ENCODE measurements around the gene DNASE1L3. TPM values are rescaled to one million over a fixed set of nuclear protein-coding genes. Genes with fewer than 3 reads are reported as not detected.

DNASE1L3 gene
- total and polyA plus RNA-seq, 11 donors, result 0.44 to 4.1 (median 1.2) TPM

DNA sequence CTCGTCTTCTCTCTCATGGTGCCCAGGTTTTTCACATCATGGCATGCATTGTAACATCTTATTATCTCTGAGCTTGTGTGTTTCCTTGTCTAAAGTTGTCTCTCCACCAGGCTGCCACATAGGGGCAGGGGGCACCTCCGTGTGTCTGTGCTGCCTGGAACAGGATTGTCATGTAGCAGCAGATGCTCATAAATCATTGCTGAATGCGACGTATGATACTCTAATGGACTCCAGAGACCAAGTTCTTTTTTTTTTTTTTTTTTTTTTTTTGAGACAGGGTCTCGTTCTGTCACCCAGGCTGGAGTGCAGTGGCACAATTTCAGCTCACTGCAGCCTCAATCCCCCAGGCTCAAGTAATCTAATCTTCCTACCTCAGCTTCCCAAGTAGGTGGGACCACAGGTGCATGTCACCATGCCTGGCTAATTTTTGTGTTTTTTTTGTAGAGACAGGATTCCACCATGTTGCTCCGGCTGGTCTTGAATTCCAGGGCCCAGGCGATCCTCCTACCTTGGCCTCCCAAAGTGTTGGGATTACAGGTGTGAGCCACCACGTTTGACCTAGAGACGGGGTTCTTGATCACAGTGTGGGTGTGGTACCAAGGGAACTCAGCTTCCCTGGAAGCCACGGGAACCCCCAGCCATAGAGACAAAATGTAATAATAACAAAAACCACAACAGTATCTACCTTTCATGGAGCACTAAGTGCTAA lies 4.7 kb upstream of the DNASE1L3 start:
- Histone ChIP-seq H3K4me3 (no peak overlapping the region), H3K9me3 (no peaks in the 10 kb centered on the region), H3K27me3 (no peaks in the 10 kb centered on the region), H3K4me1 (peaks cover 0 to 43% (median 12%) of the 10 kb centered on the region in 12 donors), H3K36me3 (no peaks in the 10 kb centered on the region), H3K27ac (no peak overlapping the region)
- DNase-seq (no peak), ATAC-seq (no peak)
- intact Hi-C loops (cut with DNase I), result loop anchor here in 5 of 10 donors (2.0 to 5.0 kb wide), 3 partner anchors 27 to 38 kb away; no protein-coding TSS in a partner anchor
- 82 to 89% (median 87%) methylated on average over 10 of the region's 10 CpGs for WGBS, 4 donors
- TF ChIP-seq CTCF (IDR thresholded peaks at IDR 0.05), result no peak
- no peak for TF ChIP-seq POLR2A (IDR thresholded peaks at IDR 0.05)

DNA sequence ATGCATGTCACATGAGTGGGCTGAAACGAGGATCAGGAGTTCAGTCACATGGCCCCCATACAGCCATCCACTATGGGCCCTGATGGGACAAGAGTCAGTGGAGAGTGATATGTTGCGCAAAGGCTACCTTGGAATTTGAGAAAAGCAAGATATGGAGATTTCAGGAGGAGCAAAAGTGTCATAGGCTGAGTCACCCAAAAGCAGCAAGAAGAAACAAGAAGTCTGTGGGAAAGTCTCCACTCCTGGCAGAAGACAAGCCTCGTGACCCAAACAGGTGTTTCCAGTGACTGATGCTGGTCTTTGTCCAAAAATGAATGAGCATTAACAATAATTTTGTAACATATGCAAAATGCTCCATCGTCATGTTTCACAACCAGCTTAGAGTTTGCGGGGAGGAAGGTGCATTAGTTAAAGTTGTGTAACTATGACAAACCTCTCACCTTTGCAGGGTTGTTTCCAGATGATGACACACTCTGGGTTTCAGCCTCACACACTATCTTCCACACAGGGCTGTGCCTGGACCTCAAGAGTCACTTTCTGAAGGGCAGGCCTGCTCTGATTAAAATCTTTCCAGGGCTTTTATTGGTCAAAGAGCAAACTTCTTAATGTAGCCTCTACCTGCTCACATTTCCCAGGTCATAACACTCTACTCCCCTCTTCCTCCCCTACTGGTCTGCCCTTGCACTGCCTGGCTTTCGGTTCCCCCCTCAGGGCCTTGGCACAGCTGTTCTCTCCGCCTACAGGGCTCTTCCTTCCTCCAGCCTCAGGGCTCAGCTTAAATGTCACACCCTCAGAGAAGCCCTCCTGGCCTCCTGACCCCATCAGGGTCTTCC lies 3.9 kb upstream of the DNASE1L3 start:
- peaks cover 0 to 43% (median 12%) of the 10 kb centered on the region in 12 donors for H3K4me1 ChIP-seq
- no peak for DNase-seq
- 67 to 74% (median 70%) methylated on average over 7 of the region's 7 CpGs for WGBS, 4 donors
- H3K36me3 ChIP-seq, result no peaks in the 10 kb centered on the region
- intact Hi-C loops (cut with DNase I), result loop anchor here in 2 of 10 donors (5.0 kb wide), 1 partner anchor 37 kb away; no protein-coding TSS in a partner anchor
- no peak overlapping the region for H3K4me3 ChIP-seq
- H3K27me3 ChIP-seq, result no peaks in the 10 kb centered on the region
- ATAC-seq, result peak in 2 of 4 donors; percentile 45 to 47
- no peak overlapping the region for H3K27ac ChIP-seq
- H3K9me3 ChIP-seq, result no peaks in the 10 kb centered on the region
- no peak for TF ChIP-seq CTCF (IDR thresholded peaks at IDR 0.05)
- no peak for TF ChIP-seq POLR2A (IDR thresholded peaks at IDR 0.05)

DNA sequence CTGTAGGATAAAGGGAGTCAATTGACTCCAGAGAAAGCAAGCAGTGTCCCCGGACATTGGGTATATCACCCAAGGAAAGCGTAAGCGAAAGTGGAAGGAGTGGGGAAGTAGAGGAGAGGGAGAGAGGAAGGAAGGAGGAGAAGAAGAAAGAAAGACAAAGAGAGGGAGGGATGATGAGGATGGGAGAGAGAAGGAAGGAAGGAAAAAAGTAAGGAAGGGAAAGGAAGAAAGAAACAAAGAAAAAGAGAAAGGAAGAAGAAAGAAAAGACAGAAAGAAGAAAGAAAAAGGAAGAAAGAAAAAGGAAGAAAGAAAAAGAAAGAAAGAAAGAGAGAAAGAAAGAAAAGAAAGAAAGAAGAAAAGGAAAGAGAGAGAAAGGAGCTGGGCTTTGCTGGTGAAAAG lies 839 bp downstream of the DNASE1L3 start:
- H3K4me1 ChIP-seq, result peaks cover 0 to 9% (median 0%) of the 10 kb centered on the region in 12 donors
- no peaks in the 10 kb centered on the region for H3K36me3 ChIP-seq
- H3K27ac ChIP-seq, result no peak overlapping the region
- H3K4me3 ChIP-seq, result peak overlapping the region in 1 of 12 donors; percentile 15
- H3K9me3 ChIP-seq, result no peaks in the 10 kb centered on the region
- intact Hi-C loops (cut with DNase I), result no loop called here
- DNase-seq (no peak), ATAC-seq (no peak)
- TF ChIP-seq POLR2A (IDR thresholded peaks at IDR 0.05) (no peak), CTCF (IDR thresholded peaks at IDR 0.05) (no peak)
- no peaks in the 10 kb centered on the region for H3K27me3 ChIP-seq
- 64 to 91% (median 82%) methylated on average over 3 of the region's 3 CpGs for WGBS, 4 donors

GRCh38 chr3:58207954-58208353 lies 2.8 kb downstream of the DNASE1L3 start:
- H3K9me3 ChIP-seq, result no peaks in the 10 kb centered on the region
- no peak overlapping the region for H3K27ac ChIP-seq
- H3K4me3 ChIP-seq, result no peak overlapping the region
- no peaks in the 10 kb centered on the region for H3K36me3 ChIP-seq
- no peaks in the 10 kb centered on the region for H3K4me1 ChIP-seq
- intact Hi-C loops (cut with DNase I), result no loop called here
- 88 to 94% (median 92%) methylated on average over 4 of the region's 4 CpGs for WGBS, 4 donors
- no peak for TF ChIP-seq POLR2A (IDR thresholded peaks at IDR 0.05)
- no peak for TF ChIP-seq CTCF (IDR thresholded peaks at IDR 0.05)
- ATAC-seq (no peak), DNase-seq (no peak)
- no peaks in the 10 kb centered on the region for H3K27me3 ChIP-seq

All from heart left ventricle (tissue), 16 donors.